Neural progenitor cell (in vitro differentiated cells): ENCODE measurements around the gene DLG2.

Experiments
- EZH2 ChIP-seq: fragments of 200-600 bp; sonication (generic); IDR thresholded peaks from 2 replicates; pipeline ENCODE4 v1.6.1; 2017; ENCODE audit warnings: antibody characterized with exemption, mild to moderate bottlenecking, moderate library complexity
- TF ChIP-seq, protein P1 (sequence below): fragments of 200-600 bp; sonication (generic); IDR thresholded peaks from 2 replicates; pipeline ENCODE4 v1.5.1; 2017; ENCODE audit warnings: antibody characterized with exemption, mild to moderate bottlenecking

DNA sequence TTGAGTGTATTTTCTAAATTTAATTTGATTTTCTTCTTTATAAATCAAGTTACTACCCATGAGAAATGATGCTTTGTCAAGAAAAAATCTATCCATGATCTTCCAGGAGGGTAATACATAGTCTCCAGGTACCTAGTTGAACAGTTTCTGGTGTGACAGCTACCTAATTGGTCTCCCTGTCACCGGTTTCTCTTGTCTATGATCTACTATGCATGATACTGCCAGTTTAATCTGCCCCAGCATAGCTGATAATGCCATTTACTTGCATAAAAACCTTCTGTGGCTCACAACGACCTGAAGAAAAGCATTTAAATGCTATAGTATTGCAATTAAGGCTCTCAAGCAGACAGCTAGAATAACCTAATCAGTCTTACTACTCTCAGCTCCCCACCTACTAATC, 349.5 kb downstream of the DLG2 start:
- TF ChIP-seq, protein P1, sequence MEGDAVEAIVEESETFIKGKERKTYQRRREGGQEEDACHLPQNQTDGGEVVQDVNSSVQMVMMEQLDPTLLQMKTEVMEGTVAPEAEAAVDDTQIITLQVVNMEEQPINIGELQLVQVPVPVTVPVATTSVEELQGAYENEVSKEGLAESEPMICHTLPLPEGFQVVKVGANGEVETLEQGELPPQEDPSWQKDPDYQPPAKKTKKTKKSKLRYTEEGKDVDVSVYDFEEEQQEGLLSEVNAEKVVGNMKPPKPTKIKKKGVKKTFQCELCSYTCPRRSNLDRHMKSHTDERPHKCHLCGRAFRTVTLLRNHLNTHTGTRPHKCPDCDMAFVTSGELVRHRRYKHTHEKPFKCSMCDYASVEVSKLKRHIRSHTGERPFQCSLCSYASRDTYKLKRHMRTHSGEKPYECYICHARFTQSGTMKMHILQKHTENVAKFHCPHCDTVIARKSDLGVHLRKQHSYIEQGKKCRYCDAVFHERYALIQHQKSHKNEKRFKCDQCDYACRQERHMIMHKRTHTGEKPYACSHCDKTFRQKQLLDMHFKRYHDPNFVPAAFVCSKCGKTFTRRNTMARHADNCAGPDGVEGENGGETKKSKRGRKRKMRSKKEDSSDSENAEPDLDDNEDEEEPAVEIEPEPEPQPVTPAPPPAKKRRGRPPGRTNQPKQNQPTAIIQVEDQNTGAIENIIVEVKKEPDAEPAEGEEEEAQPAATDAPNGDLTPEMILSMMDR = no peak
- TF ChIP-seq EZH2 = no peak
